ENCODE data around the gene SYT12.

- no peak for TF ChIP-seq CTCF (IDR thresholded peaks at IDR 0.05; ENCODE audit: low read depth, low read length, missing input control)
- TF ChIP-seq NR2F2 (IDR thresholded peaks at IDR 0.05) = no peak
- no peak for TF ChIP-seq REST (IDR thresholded peaks at IDR 0.05)
- no peak for TF ChIP-seq EGR1 (IDR thresholded peaks at IDR 0.05; ENCODE audit: low read depth in 2 of 2)
These were observed 49.4 kb downstream of the SYT12 start for GRCh38 chr11:67072295-67072694.
